ENCODE measurements around the gene NAV3. TPM values are rescaled to one million over a fixed set of nuclear protein-coding genes. Genes with fewer than 3 reads are reported as not detected.

The NAV3 gene, protein sequence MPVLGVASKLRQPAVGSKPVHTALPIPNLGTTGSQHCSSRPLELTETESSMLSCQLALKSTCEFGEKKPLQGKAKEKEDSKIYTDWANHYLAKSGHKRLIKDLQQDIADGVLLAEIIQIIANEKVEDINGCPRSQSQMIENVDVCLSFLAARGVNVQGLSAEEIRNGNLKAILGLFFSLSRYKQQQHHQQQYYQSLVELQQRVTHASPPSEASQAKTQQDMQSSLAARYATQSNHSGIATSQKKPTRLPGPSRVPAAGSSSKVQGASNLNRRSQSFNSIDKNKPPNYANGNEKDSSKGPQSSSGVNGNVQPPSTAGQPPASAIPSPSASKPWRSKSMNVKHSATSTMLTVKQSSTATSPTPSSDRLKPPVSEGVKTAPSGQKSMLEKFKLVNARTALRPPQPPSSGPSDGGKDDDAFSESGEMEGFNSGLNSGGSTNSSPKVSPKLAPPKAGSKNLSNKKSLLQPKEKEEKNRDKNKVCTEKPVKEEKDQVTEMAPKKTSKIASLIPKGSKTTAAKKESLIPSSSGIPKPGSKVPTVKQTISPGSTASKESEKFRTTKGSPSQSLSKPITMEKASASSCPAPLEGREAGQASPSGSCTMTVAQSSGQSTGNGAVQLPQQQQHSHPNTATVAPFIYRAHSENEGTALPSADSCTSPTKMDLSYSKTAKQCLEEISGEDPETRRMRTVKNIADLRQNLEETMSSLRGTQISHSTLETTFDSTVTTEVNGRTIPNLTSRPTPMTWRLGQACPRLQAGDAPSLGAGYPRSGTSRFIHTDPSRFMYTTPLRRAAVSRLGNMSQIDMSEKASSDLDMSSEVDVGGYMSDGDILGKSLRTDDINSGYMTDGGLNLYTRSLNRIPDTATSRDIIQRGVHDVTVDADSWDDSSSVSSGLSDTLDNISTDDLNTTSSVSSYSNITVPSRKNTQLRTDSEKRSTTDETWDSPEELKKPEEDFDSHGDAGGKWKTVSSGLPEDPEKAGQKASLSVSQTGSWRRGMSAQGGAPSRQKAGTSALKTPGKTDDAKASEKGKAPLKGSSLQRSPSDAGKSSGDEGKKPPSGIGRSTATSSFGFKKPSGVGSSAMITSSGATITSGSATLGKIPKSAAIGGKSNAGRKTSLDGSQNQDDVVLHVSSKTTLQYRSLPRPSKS (N-terminal part only)
- 10 to 100 TPM in 1 of 4 donors, 1 to 10 TPM in 3; 4.6 to 10.7 (median 6.6) TPM for total RNA-seq

DNA sequence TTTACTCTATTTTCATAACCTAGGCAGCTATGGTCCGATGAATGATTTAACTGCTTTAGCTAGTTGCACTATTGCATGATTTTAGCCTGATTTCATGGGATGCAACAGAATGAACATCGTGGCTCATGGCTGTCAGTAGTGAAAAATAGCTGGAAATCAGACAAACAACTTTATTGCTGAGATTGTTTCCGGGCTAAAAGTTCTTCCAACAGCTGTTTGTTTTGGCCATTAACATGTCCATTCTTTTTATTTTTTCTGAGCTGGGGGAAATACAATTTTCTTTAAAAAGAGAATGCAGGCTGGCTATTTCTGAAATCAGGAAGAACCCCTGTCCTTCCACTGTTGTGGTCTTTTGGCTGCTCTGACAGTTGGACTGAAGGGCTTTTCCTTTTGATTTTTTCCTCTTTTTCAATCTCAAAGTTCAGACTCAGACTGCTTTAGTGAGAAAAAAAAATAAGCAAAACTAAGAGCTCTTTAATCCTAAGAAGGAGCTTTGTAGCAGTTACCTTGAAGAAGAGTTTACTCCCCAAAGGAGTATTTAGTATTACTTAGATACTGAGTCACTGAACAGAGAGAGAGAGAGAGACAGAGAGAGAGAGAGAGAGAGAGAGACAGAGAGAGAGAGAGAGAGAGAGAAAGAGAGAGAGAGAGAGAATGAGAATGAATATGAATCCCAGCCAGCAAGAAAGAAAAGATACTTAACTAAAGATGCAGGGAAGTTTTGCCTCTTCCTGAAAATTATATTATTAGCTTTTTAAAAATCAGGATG is at the start of gene NAV3:
NAV3 (plus strand) TSS at position 312 of the 769 bp plus-strand sequence. CDS start 568 bp downstream, outside the sequence.
- peaks cover 0 to 5% (median 0%) of the 10 kb centered on the region in 3 donors for H3K4me1 ChIP-seq
- peak; percentile 76 for ATAC-seq
- 13 to 18% methylated on average over 3 of the region's 3 CpGs for WGBS, 2 donors (ENCODE audit: low coverage in 1 of 2)

DNA sequence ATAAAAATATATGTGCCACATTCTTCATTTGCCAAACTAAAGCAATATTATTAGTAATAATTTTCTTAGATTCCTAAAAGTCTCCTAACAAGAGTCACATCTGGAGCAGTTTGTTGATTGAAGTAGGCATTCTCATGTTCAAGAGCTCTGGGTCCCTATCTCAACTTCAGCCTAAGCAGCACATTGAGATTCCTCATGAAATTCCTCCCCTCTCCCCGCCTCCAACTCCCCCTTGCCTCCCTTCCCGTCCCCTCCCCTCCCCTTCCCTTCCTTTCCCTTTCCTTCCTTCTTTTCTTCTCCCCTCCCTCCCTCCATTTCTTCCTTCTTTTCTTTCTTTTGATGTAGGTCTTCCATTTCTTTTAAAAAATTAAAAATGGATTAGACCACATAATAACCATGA is 48.7 kb upstream of the NAV3 start:
- 19% methylated on average over 2 of the region's 2 CpGs; no CpG with 5 or more reads in 1 of the 2 donors for WGBS, 2 donors (ENCODE audit: low coverage in 1 of 2)
- no peak for ATAC-seq
- no peaks in the 10 kb centered on the region for H3K4me1 ChIP-seq
- H3K36me3 ChIP-seq, result no peaks in the 10 kb centered on the region
- H3K27me3 ChIP-seq, result no peaks in the 10 kb centered on the region
- H3K9me3 ChIP-seq, result no peaks in the 10 kb centered on the region
- no peak for TF ChIP-seq POLR2AphosphoS5 (IDR thresholded peaks at IDR 0.05)
- TF ChIP-seq POLR2A (IDR thresholded peaks at IDR 0.05), result no peak
- no peak for TF ChIP-seq EP300 (IDR thresholded peaks at IDR 0.05)
- TF ChIP-seq, protein P1, sequence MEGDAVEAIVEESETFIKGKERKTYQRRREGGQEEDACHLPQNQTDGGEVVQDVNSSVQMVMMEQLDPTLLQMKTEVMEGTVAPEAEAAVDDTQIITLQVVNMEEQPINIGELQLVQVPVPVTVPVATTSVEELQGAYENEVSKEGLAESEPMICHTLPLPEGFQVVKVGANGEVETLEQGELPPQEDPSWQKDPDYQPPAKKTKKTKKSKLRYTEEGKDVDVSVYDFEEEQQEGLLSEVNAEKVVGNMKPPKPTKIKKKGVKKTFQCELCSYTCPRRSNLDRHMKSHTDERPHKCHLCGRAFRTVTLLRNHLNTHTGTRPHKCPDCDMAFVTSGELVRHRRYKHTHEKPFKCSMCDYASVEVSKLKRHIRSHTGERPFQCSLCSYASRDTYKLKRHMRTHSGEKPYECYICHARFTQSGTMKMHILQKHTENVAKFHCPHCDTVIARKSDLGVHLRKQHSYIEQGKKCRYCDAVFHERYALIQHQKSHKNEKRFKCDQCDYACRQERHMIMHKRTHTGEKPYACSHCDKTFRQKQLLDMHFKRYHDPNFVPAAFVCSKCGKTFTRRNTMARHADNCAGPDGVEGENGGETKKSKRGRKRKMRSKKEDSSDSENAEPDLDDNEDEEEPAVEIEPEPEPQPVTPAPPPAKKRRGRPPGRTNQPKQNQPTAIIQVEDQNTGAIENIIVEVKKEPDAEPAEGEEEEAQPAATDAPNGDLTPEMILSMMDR (IDR thresholded peaks at IDR 0.05), result no peak
- no peak overlapping the region for H3K27ac ChIP-seq
- H3K4me3 ChIP-seq, result no peak overlapping the region

More for the DNA sequence above, at the start of gene NAV3:
- H3K27ac ChIP-seq, result peak within 1 kb of the TSS in 3 of 4 donors; percentile 31 to 59 (median 54)
- no peaks in the 10 kb centered on the region for H3K27me3 ChIP-seq
- TF ChIP-seq EP300 (IDR thresholded peaks at IDR 0.05) (no peak), POLR2AphosphoS5 (IDR thresholded peaks at IDR 0.05) (peak; percentile 35), POLR2A (IDR thresholded peaks at IDR 0.05) (no peak)
- H3K36me3 ChIP-seq, result no peaks in the 10 kb centered on the region
- no peaks in the 10 kb centered on the region for H3K9me3 ChIP-seq
- H3K4me3 ChIP-seq, result peak within 1 kb of the TSS in 1 of 2 donors; percentile 27

- WGBS, 2 donors (ENCODE audit: low coverage in 1 of 2), result 86 to 100% methylated on average over 1 of the region's 1 CpG
- no peaks in the 10 kb centered on the region for H3K36me3 ChIP-seq
These were observed 47.9 kb upstream of the NAV3 start for GRCh38 chr12:77782766-77783165.

DNA sequence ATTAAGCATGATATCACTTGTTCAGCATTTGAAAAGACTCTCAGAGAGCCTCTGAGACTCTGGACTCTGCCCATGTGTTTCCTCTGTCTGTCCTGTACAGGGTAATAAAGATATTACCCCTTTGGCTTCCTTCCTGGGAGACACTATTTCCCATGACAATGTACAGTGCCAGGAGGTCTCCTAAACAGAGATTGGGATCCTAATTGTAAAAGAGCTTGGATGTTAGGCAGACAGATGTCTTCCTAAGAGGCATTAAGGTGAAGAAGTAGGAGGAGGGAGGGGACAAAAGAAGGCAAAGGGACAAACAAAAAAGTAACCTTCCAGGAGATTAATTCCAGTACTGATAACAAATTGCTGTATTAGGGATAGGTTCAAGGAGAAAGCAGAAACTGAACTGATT is 45.5 kb upstream of the NAV3 start:
- no peak for ATAC-seq
- no peaks in the 10 kb centered on the region for H3K27me3 ChIP-seq
- H3K4me1 ChIP-seq, result no peaks in the 10 kb centered on the region
- H3K27ac ChIP-seq, result no peak overlapping the region
- no peak for TF ChIP-seq EP300 (IDR thresholded peaks at IDR 0.05)
- H3K36me3 ChIP-seq, result no peaks in the 10 kb centered on the region
- no peaks in the 10 kb centered on the region for H3K9me3 ChIP-seq
- H3K4me3 ChIP-seq, result no peak overlapping the region

More at GRCh38 chr12:77782766-77783165, 47.9 kb upstream of the NAV3 start:
- no peaks in the 10 kb centered on the region for H3K9me3 ChIP-seq
- TF ChIP-seq, protein P1 (IDR thresholded peaks at IDR 0.05), result no peak
- TF ChIP-seq POLR2A (IDR thresholded peaks at IDR 0.05) (no peak), EP300 (IDR thresholded peaks at IDR 0.05) (no peak), POLR2AphosphoS5 (IDR thresholded peaks at IDR 0.05) (no peak)
- no peak for ATAC-seq
- no peaks in the 10 kb centered on the region for H3K4me1 ChIP-seq
- H3K4me3 ChIP-seq, result no peak overlapping the region
- H3K27ac ChIP-seq, result no peak overlapping the region
- H3K27me3 ChIP-seq, result no peaks in the 10 kb centered on the region

DNA sequence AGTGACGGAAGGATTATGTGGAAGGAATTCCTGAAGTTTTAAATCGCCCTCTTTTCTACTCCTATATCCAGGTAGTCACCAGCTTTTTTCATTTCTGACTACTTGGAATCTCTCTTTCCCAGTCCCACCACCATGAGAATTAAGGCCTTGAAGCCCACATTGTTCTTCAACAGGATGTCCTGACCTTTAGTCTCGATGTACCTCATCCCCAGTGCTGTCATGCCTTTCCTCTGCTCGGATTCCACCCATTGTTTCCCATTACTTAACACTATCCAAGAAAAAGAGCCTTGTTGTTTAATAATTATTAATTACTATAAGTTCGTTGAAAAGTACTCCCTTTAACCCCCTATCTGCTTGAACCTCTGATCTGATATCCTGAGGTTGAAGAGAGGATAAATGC is 44.0 kb upstream of the NAV3 start:
- H3K4me3 ChIP-seq, result no peak overlapping the region
- WGBS, 2 donors (ENCODE audit: low coverage in 1 of 2), result 74 to 78% methylated on average over 4 to 5 of the region's 5 CpGs
- no peaks in the 10 kb centered on the region for H3K36me3 ChIP-seq
- no peak overlapping the region for H3K27ac ChIP-seq
- TF ChIP-seq, protein P1 (IDR thresholded peaks at IDR 0.05), result no peak
- TF ChIP-seq POLR2A (IDR thresholded peaks at IDR 0.05) (no peak), EP300 (IDR thresholded peaks at IDR 0.05) (no peak), POLR2AphosphoS5 (IDR thresholded peaks at IDR 0.05) (no peak)
- H3K9me3 ChIP-seq, result no peaks in the 10 kb centered on the region
- no peak for ATAC-seq
- no peaks in the 10 kb centered on the region for H3K27me3 ChIP-seq
- H3K4me1 ChIP-seq, result no peaks in the 10 kb centered on the region

Data from gastroesophageal sphincter (tissue), 4 donors.